Right lobe of liver (tissue), 6 donors: Measurements from ENCODE around the gene DUS3L. TPM values are rescaled to one million over a fixed set of nuclear protein-coding genes. Genes with fewer than 3 reads are reported as not detected.

Experiments
- ATAC-seq, 4 donors: fragments of 200-7000 bp; cut with Tn5 transposase; one replicate each; pipeline ENCODE4 v1.9.1; 2020; ENCODE audit warnings: mild to moderate bottlenecking in 4 of 4, moderate library complexity in 4 of 4
- DNase-seq, 3 donors: peaks; one replicate each; pipeline ENCODE4 v3.0.0-alpha.2; 2020
- H3K27ac ChIP-seq, 3 donors: fragments of 200-600 bp; one replicate each; pipeline ENCODE4 v1.8.0; 2022
- H3K27me3 ChIP-seq, 2 donors: fragments of 200-600 bp; one replicate each; pipeline ENCODE4 v1.8.0; 2022
- H3K36me3 ChIP-seq, 4 donors: fragments of 200-600 bp; sonication (generic) in 1 of 4; one replicate each; pipeline versions ENCODE4 v1.5.1 to v1.8.0; 2017 to 2022; ENCODE audit warnings: control low read depth in 1 of 4
- H3K4me1 ChIP-seq, 4 donors: fragments of 200-600 bp; sonication (generic) in 1 of 4; one replicate each; pipeline versions ENCODE4 v1.5.1 to v1.8.0; 2017 to 2022; ENCODE audit warnings: control low read depth in 1 of 4
- H3K4me3 ChIP-seq, 3 donors: fragments of 200-600 bp; one replicate each; pipeline ENCODE4 v1.8.0; 2022
- H3K9me3 ChIP-seq, 4 donors: fragments of 200-600 bp; sonication (generic) in 1 of 4; one replicate each; pipeline versions ENCODE4 v1.5.1 to v1.8.0; 2017 to 2022; ENCODE audit warnings: control low read depth in 1 of 4
- POLR2A ChIP-seq: fragments of 450-650 bp; IDR thresholded peaks from one replicate; pipeline ENCODE4 v1.6.1; 2017; ENCODE audit warnings: antibody characterized with exemption, mild to moderate bottlenecking
- WGBS: methylation state at CpG from one replicate; pipeline ENCODE4 v1.1.6; 2018; ENCODE audit warnings: low coverage, low lambda C conversion rate; ENCODE audit not compliant: insufficient coverage; ENCODE audit errors: missing lambda C conversion rate; 5-methylcytosine and 5-hydroxymethylcytosine counted together
- intact Hi-C, 2 donors: fragments of 100-400 bp; cut with DNase I; formaldehyde crosslinking; loops; one replicate each; pipeline versions ENCODE4 v1.11.2 to v1.14.1; 2022
- total RNA-seq, 6 experiments: library from RNA; depleted of rRNA in 2 of 6; stranded (reverse); fragments of >200 nt in 2 of 6; fragmentation: NEBNext Ultra II Directional in 3 of 6; extraction: Animal tissue kit (Norgen Biotek cat#: 25700) in 3 of 6; gene quantifications; one replicate each; pipeline versions ENCODE4 v1.1.0 to v1.2.4, GENCODE V29; 2016 to 2023
- TF ChIP-seq, protein P1 (sequence below), 4 donors: fragments of 200-600 bp in 3 of 4; fragments of 450-650 bp in 1 of 4; IDR thresholded peaks; one replicate each; pipeline versions ENCODE4 v1.5.1 to v1.8.0; 2016 to 2022; ENCODE audit warnings: antibody characterized with exemption in 4 of 4, mild to moderate bottlenecking in 2 of 4
- donor health status: DM: no; HTN: yes; CAD: no.
- donor health status: DM: no; HTN: no; CAD: no.
- donor health status: DM: no; HTN: no; CAD: no.
- donor health status: DM: no; HTN: yes; CAD: no.
- donor health status: DM: no; HTN: yes; CAD: no.

Gene DUS3L
- total RNA-seq, 6 experiments from 2014 or later = 14.7 to 28.6 (median 20.5) TPM

DNA sequence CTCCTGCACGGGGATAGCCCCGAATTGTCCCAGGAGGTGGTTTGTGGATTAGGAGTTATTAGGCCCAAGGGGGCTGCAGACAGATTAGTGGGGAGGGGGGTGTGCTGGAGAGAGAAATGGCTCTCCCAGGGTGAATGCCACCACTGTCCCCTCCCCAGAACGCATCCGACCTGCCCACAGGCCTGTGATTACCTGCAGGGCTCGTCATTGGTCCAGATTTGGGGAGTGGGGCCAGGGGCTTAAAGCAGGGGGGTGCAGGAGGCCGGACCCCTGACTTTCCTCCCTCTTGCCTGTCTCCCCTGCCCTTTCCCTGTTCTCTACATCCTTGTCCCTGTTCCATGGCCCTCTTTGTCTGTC, 15.1 kb upstream of the DUS3L start:
- TF ChIP-seq, protein P1, sequence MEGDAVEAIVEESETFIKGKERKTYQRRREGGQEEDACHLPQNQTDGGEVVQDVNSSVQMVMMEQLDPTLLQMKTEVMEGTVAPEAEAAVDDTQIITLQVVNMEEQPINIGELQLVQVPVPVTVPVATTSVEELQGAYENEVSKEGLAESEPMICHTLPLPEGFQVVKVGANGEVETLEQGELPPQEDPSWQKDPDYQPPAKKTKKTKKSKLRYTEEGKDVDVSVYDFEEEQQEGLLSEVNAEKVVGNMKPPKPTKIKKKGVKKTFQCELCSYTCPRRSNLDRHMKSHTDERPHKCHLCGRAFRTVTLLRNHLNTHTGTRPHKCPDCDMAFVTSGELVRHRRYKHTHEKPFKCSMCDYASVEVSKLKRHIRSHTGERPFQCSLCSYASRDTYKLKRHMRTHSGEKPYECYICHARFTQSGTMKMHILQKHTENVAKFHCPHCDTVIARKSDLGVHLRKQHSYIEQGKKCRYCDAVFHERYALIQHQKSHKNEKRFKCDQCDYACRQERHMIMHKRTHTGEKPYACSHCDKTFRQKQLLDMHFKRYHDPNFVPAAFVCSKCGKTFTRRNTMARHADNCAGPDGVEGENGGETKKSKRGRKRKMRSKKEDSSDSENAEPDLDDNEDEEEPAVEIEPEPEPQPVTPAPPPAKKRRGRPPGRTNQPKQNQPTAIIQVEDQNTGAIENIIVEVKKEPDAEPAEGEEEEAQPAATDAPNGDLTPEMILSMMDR (IDR thresholded peaks at IDR 0.05) = no peak
- TF ChIP-seq POLR2A = no peak
- peak overlapping the region in 2 of 3 donors; percentile 48 to 49 for H3K4me3 ChIP-seq
- ATAC-seq (no peak), DNase-seq (no peak)
- no peaks in the 10 kb centered on the region for H3K36me3 ChIP-seq
- H3K4me1 ChIP-seq = peaks cover 0 to 28% (median 7%) of the 10 kb centered on the region in 4 donors
- H3K9me3 ChIP-seq = no peaks in the 10 kb centered on the region
- no peaks in the 10 kb centered on the region for H3K27me3 ChIP-seq
- intact Hi-C loops = loop anchor here (5.0 to 10.0 kb wide), 2 partner anchors 86 to 159 kb away; no protein-coding TSS in a partner anchor
- WGBS = 22% methylated on average over 3 of the region's 6 CpGs
- H3K27ac ChIP-seq = no peak overlapping the region

DNA sequence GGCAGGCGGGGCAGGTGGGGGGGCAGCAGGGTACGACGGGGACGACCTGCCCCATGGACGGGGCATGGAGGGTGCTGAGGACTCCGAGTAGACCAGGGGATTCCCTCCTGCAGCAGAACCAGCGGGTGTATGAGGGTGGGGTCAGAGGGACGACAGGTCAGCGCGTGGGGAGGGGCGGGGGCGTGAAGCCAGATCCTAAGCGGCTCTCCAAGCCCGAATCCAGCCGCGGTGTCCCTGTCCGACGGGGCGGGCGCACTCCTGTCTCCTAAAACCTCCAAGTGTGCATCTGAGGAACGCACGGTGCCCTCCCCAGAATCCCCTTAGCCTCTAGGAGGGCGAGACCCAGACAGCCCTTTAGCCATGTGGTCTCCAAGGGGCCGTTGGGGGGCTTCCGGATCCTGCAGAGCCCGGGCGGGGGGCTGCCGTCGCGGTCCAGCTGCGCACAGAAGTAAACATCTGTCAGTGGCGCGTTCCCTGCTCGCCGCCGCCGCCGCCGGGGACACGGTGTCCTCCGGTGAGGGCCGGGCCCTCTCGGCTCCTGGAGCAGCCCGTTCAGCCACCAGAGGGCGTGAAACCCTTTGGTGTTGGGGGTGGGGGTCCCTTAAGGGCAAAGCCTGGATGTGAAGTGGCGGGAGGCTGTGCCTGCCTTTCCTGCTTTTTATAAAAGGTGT, 14.6 kb upstream of the DUS3L start:
- intact Hi-C loops = loop anchor here (5.0 to 10.0 kb wide), 2 partner anchors 87 to 159 kb away; no protein-coding TSS in a partner anchor
- DNase-seq = peak; percentile 80 to 83 (median 82)
- Histone ChIP-seq H3K4me3 (peak overlapping the region; percentile 35 to 49 (median 48)), H3K36me3 (no peaks in the 10 kb centered on the region), H3K9me3 (no peaks in the 10 kb centered on the region), H3K27ac (no peak overlapping the region), H3K27me3 (no peaks in the 10 kb centered on the region), H3K4me1 (peaks cover 0 to 33% (median 9%) of the 10 kb centered on the region in 4 donors)
- peak; percentile 46 to 61 (median 56) for ATAC-seq
- WGBS = 2% methylated on average over 5 of the region's 46 CpGs
- no peak for TF ChIP-seq POLR2A
- TF ChIP-seq, protein P1 (IDR thresholded peaks at IDR 0.05) = peak; percentile 82 to 90 (median 85)

DNA sequence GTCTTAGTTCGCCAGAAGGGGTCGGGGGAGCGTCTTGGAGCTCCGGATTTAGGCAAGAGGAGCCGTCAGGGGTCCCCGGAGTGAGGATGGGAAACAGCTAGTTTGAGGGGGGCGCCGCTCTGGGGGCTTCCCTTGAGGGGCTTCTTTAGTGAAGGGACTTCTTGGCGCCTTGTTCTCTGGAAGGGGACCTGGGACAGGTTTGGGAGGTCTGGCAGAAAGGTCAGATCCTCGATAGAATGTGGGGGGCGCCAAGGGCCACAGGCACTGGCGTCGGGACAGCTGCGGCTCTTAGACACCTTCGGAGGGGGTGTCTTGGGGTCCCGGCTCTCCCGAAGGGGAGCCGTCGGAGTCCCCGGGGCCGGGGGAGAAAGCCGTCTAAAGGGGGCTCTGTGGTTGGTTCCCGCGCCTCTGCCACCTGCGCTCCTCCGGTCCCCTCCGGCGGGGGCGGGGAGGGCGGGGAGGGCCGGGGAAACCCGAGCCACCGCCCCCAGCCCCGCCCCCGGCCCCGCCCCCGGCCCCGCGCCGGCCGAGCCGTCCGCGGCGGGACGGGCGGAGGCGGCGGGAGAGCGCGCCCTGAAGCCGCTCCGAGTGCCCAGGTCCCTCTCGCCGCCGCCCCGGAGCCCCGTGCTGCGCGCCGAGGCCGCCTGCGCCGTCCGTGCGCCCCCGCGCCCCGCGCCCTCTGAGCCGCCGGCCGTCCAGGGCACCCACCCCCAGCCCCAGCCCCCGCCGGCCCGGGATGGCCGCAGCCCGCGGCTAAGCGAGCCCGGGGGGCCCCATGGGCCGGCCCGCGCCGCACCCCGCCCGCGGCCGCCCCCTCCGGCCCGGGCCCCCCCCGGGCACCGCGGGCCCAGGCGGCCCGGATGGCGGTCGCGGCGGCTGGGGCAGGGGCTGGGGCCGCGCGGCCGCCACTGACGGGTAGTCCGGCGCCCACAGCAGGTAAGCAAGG, 13.8 kb upstream of the DUS3L start, which contains the start of gene NRTN:
NRTN (plus strand) TSS at position 552 of the 946 bp plus-strand sequence. CDS start 19,099 bp downstream, outside the sequence.
- 0% methylated on average over 1 of the region's 107 CpGs for WGBS
- DNase-seq = peak in 2 of 3 donors; percentile 66 to 73
- TF ChIP-seq POLR2A = no peak
- TF ChIP-seq, protein P1 (IDR thresholded peaks at IDR 0.05) = no peak
- peak; percentile 30 to 46 (median 34) for ATAC-seq
- Histone ChIP-seq H3K36me3 (no peaks in the 10 kb centered on the region), H3K4me3 (peak within 1 kb of the TSS; percentile 35 to 49 (median 48)), H3K27ac (no peak within 1 kb of the TSS), H3K9me3 (no peaks in the 10 kb centered on the region), H3K4me1 (peaks cover 0 to 41% (median 17%) of the 10 kb centered on the region in 4 donors), H3K27me3 (no peaks in the 10 kb centered on the region)
- intact Hi-C loops = loop anchor here (5.0 to 10.0 kb wide), 2 partner anchors 88 to 160 kb away; no protein-coding TSS in a partner anchor

DNA sequence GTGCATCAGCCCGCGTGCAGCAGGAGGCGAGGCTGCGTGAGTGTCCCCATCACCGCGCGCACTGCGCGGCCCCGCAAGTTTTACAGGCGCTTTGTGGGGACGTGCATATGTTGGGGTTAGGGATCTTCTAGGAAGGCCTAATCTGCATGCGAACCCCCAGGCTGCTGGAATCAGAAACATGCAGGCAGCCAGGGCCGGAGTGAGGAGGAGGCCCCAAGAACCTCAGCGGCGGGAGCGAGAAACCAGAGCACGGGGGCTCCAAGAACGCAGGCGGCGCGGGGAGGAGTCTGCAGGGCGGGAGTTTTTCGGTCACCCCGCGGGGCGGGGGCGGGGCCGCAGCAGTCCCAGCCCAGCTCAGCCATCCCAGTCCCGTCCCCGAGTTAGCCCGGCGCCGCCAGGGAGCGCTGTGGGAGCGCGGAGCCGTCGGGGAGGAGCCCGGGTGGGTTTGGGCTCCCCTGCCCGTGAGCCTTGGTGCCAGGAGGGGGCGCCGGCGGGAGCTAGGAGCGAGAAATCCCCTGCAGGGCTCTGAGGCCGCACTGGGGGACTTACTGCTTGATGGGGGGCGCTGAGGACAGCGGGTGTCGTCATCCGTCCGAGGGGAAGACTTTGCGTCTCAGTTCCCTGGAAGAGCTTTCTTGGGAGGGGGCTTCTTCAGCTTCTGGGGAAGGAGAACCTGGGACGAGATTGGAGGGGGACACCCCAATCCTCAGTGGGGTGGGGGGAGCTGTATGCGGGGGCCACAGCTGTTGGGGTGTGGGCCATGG, 13.0 kb upstream of the DUS3L start:
- ATAC-seq = peak; percentile 73 to 86 (median 79)
- no peak overlapping the region for H3K27ac ChIP-seq
- H3K4me3 ChIP-seq = peak overlapping the region; percentile 24 to 44 (median 32)

More for the DNA sequence above, 13.0 kb upstream of the DUS3L start:
- TF ChIP-seq, protein P1 (IDR thresholded peaks at IDR 0.05) = peak; percentile 94 to 98 (median 96)
- TF ChIP-seq POLR2A = no peak
- Histone ChIP-seq H3K36me3 (no peaks in the 10 kb centered on the region), H3K9me3 (no peaks in the 10 kb centered on the region), H3K27me3 (no peaks in the 10 kb centered on the region), H3K4me1 (peaks cover 0 to 42% (median 19%) of the 10 kb centered on the region in 4 donors)
- peak; percentile 92 to 94 (median 93) for DNase-seq
- WGBS = 0% methylated on average over 15 of the region's 54 CpGs
- intact Hi-C loops = loop anchor here in 1 of 2 donors (10.0 kb wide), 1 partner anchor 161 kb away; no protein-coding TSS in a partner anchor
